HepG2 (cell line): Measurements from ENCODE around the gene SETD1A. TPM values are rescaled to one million over a fixed set of nuclear protein-coding genes. Genes with fewer than 3 reads are reported as not detected.

Source experiments
- ARNTL ChIP-seq: sonication (generic); formaldehyde crosslinking; IDR thresholded peaks from 2 replicates; pipeline ENCODE4 v1.4.0; 2020; ENCODE audit warnings: mild to moderate bottlenecking, missing genetic modification reagents
- CBFB ChIP-seq: sonication (generic); formaldehyde crosslinking; IDR thresholded peaks from 2 replicates; pipeline ENCODE4 v1.4.0; 2020; ENCODE audit warnings: missing genetic modification reagents
- CTCF ChIP-seq: sonication (generic); formaldehyde crosslinking; IDR thresholded peaks from 2 replicates; pipeline ENCODE4 v1.5.0; 2020; ENCODE audit warnings: mild to moderate bottlenecking, missing genetic modification reagents, moderate library complexity
- DDIT3 ChIP-seq: sonication (generic); formaldehyde crosslinking; IDR thresholded peaks from 2 replicates; pipeline ENCODE4 v1.4.0; 2020; ENCODE audit warnings: mild to moderate bottlenecking, missing genetic modification reagents
- GRHL1 ChIP-seq: sonication (generic); formaldehyde crosslinking; conservative IDR thresholded peaks from 2 replicates; pipeline ENCODE4 v1.8.0; 2022; ENCODE audit warnings: missing genetic modification reagents
- HOXA7 ChIP-seq: sonication (generic); formaldehyde crosslinking; IDR thresholded peaks from 2 replicates; pipeline ENCODE4 v1.8.1; 2022; ENCODE audit warnings: mild to moderate bottlenecking, missing genetic modification reagents, moderate library complexity
- KLF15 ChIP-seq: sonication (generic); formaldehyde crosslinking; IDR thresholded peaks from 2 replicates; pipeline ENCODE4 v1.8.1; 2023; ENCODE audit warnings: borderline replicate concordance, mild to moderate bottlenecking, inconsistent platforms, missing genetic modification reagents, mixed read lengths
- LCORL ChIP-seq, 2 experiments: fragments of 450-650 bp in 1 of 2; sonication (generic) in 1 of 2; formaldehyde crosslinking in 1 of 2; IDR thresholded peaks; 2 replicates each; pipeline versions ENCODE4 v1.5.0 to v1.6.1; 2017 to 2020; ENCODE audit warnings: antibody characterized with exemption in 1 of 2, missing genetic modification reagents in 1 of 2
- MEF2D ChIP-seq: sonication (generic); formaldehyde crosslinking; IDR thresholded peaks from 2 replicates; pipeline ENCODE4 v1.5.1; 2020; ENCODE audit warnings: mild to moderate bottlenecking, missing genetic modification reagents
- MYNN ChIP-seq: sonication (generic); formaldehyde crosslinking; IDR thresholded peaks from 2 replicates; pipeline ENCODE4 v1.4.0; 2020; ENCODE audit warnings: mild to moderate bottlenecking, low read depth, missing genetic modification reagents
- NRL ChIP-seq: sonication (generic); formaldehyde crosslinking; IDR thresholded peaks from 2 replicates; pipeline ENCODE4 v1.5.0; 2020; ENCODE audit warnings: missing genetic modification reagents, mild to moderate bottlenecking, moderate library complexity, borderline replicate concordance
- RBAK ChIP-seq: sonication (generic); formaldehyde crosslinking; IDR thresholded peaks from 2 replicates; pipeline ENCODE4 v1.5.1; 2020; ENCODE audit warnings: mild to moderate bottlenecking, missing genetic modification reagents
- RCOR2 ChIP-seq: IDR thresholded peaks from 2 replicates; pipeline ENCODE4 v1.6.1; 2016; ENCODE audit warnings: missing biosample characterization, missing genetic modification reagents
- RFX5 ChIP-seq: IDR thresholded peaks from 2 replicates; pipeline ENCODE4 v1.6.1; 2011; ENCODE audit warnings: low read depth, low read length, improper control_type of control experiment
- SRSF4 ChIP-seq: fragments of 200-400 bp; formaldehyde crosslinking; IDR thresholded peaks from one replicate; pipeline ENCODE4 v1.6.1; 2018; ENCODE audit warnings: mild to moderate bottlenecking, low read depth, low read length, moderate library complexity; ENCODE audit not compliant: poor library complexity, severe bottlenecking
- THAP11 ChIP-seq: IDR thresholded peaks from 2 replicates; pipeline ENCODE4 v1.6.1; 2016; ENCODE audit warnings: missing biosample characterization, missing genetic modification reagents
- XBP1 ChIP-seq: sonication (generic); formaldehyde crosslinking; IDR thresholded peaks from 2 replicates; pipeline ENCODE4 v1.5.0; 2020; ENCODE audit warnings: missing genetic modification reagents
- ZBTB1 ChIP-seq: sonication (generic); formaldehyde crosslinking; IDR thresholded peaks from 2 replicates; pipeline ENCODE4 v1.4.0; 2020; ENCODE audit warnings: missing genetic modification reagents, borderline replicate concordance
- ZFP1 ChIP-seq: IDR thresholded peaks from 2 replicates; pipeline ENCODE4 v1.6.1; 2016
- ZFYVE20 ChIP-seq: sonication (generic); formaldehyde crosslinking; IDR thresholded peaks from 2 replicates; pipeline ENCODE4 v1.8.0; 2023; ENCODE audit warnings: low read depth, mild to moderate bottlenecking, moderate library complexity, missing genetic modification reagents, borderline replicate concordance
- ZNF121 ChIP-seq: sonication (generic); formaldehyde crosslinking; IDR thresholded peaks from 2 replicates; pipeline ENCODE4 v1.5.0; 2020; ENCODE audit warnings: mild to moderate bottlenecking, missing genetic modification reagents
- ZNF337 ChIP-seq: sonication (generic); formaldehyde crosslinking; IDR thresholded peaks from 2 replicates; pipeline ENCODE4 v1.5.1; 2020; ENCODE audit warnings: missing genetic modification reagents, low read depth, mild to moderate bottlenecking, borderline replicate concordance
- ZNF430 ChIP-seq: sonication (generic); formaldehyde crosslinking; IDR thresholded peaks from 2 replicates; pipeline ENCODE4 v1.9.0; 2021; ENCODE audit warnings: mild to moderate bottlenecking, missing genetic modification reagents
- ZNF570 ChIP-seq: sonication (generic); formaldehyde crosslinking; IDR thresholded peaks from 2 replicates; pipeline ENCODE4 v1.4.0; 2020; ENCODE audit warnings: mild to moderate bottlenecking, missing genetic modification reagents, borderline replicate concordance
- ZNF660 ChIP-seq: sonication (generic); formaldehyde crosslinking; IDR thresholded peaks from 2 replicates; pipeline ENCODE4 v1.5.1; 2020; ENCODE audit warnings: mild to moderate bottlenecking, low read depth, missing genetic modification reagents, borderline replicate concordance
- ZNF75D ChIP-seq: sonication (generic); formaldehyde crosslinking; IDR thresholded peaks from 2 replicates; pipeline ENCODE4 v1.8.1; 2023; ENCODE audit warnings: missing genetic modification reagents, mild to moderate bottlenecking, borderline replicate concordance
- ZNF766 ChIP-seq: sonication (generic); formaldehyde crosslinking; IDR thresholded peaks from 2 replicates; pipeline ENCODE4 v1.5.0; 2020; ENCODE audit warnings: missing genetic modification reagents, borderline replicate concordance
- polyA plus RNA-seq, 8 experiments: library from polyadenylated mRNA; depleted of rRNA in 3 of 8; stranded (reverse) in 7 of 8; unstranded in 1 of 8; fragments of >200 nt; fragmentation: Illumina TruSeq in 4 of 8; extraction: Trizol in 4 of 8; gene quantifications; 2 replicates each; pipeline versions ENCODE4 v1.2.1 to v1.2.3, GENCODE V29; 2011 to 2016; ENCODE audit warnings: low read depth in 4 of 8, missing spikeins in 1 of 8, mixed read lengths in 1 of 8; ENCODE audit not compliant: insufficient read depth in 1 of 8
- total RNA-seq, 5 experiments: library from RNA; depleted of rRNA; stranded (reverse); fragments of >200 nt; fragmentation: Illumina TruSeq; extraction: Trizol; gene quantifications; 2 replicates each; pipeline ENCODE4 v1.2.3, GENCODE V29; 2016; ENCODE audit warnings: low read depth in 1 of 5

Gene SETD1A
- total and polyA plus RNA-seq, 2 of the 13 experiments (the other 11 are each of a cell fraction or from before 2014, with no cell fraction given): 3.8 to 5.6 TPM

- TF ChIP-seq RFX5 (no peak), THAP11 (peak; percentile 54), RCOR2 (CRISPR knock-in tag) (peak; percentile 32; the same call in 1 of the 2 replicates), ZNF766 (no peak), ZBTB1 (CRISPR knock-in tag) (no peak), ZNF430 (peak; percentile 36; the same call in 1 of the 2 replicates), ZNF121 (no peak), ARNTL (CRISPR knock-in tag) (peak; percentile 65; the same call in 1 of the 2 replicates), ZNF660 (CRISPR knock-in tag) (no peak), SRSF4 (no peak), ZNF75D (CRISPR knock-in tag) (no peak), XBP1 (CRISPR knock-in tag) (no peak), NRL (CRISPR knock-in tag) (no peak), ZNF337 (CRISPR knock-in tag) (peak; percentile 96), KLF15 (CRISPR knock-in tag) (no peak), ZNF570 (CRISPR knock-in tag) (no peak), MEF2D (CRISPR knock-in tag) (peak; percentile 83; the same call in 1 of the 2 replicates), GRHL1 (no peak), ZFYVE20 (CRISPR knock-in tag) (no peak), DDIT3 (no peak), ZFP1 (CRISPR knock-in tag) (0 out of 2 replicates have a peak, but pooled peaks have one; percentile 35), CBFB (CRISPR knock-in tag) (no peak), MYNN (CRISPR knock-in tag) (no peak), LCORL (IDR thresholded peaks at IDR 0.05) (no peak), LCORL (CRISPR knock-in tag; IDR thresholded peaks at IDR 0.05) (peak; percentile 72), CTCF (CRISPR knock-in tag) (peak; percentile 32), RBAK (CRISPR knock-in tag) (peak; percentile 35; the same call in 1 of the 2 replicates), HOXA7 (CRISPR knock-in tag) (no peak)
Observed at GRCh38 chr16:30998852-30999761, 41.6 kb downstream of the SETD1A start (continued).
